ENCODE measurements around the gene PTP4A1. TPM values are rescaled to one million over a fixed set of nuclear protein-coding genes. Genes with fewer than 3 reads are reported as not detected.
"Not testable (repeated sequence)": the region's sequence is repeated elsewhere in the genome, so short reads cannot be mapped to it uniquely, and the experiment has no call there.

Gene PTP4A1
- polyA plus RNA-seq, 3 donors = 49.2 to 55.3 (median 50.2) TPM

GRCh38 chr6:63579937-63580703 lies 7.8 kb downstream of the PTP4A1 start:
- no peak for DNase-seq

GRCh38 chr6:63580704-63580961 lies 8.4 kb downstream of the PTP4A1 start:
- DNase-seq = no peak

- DNase-seq = no peak
Measured at GRCh38 chr6:63581355-63582013, 9.2 kb downstream of the PTP4A1 start.

- no peak for DNase-seq
Measured at GRCh38 chr6:63582579-63583231, 10.4 kb downstream of the PTP4A1 start.

- DNase-seq = no peak
Measured at GRCh38 chr6:63584125-63584514, 11.8 kb downstream of the PTP4A1 start.

- DNase-seq = no peak
Measured at GRCh38 chr6:63584566-63584965, 12.3 kb downstream of the PTP4A1 start.

GRCh38 chr6:63585652-63586051 lies 13.4 kb downstream of the PTP4A1 start:
- not testable (repeated sequence) for DNase-seq

GRCh38 chr6:63589952-63590411 lies 17.7 kb downstream of the PTP4A1 start:
- DNase-seq = no peak

- no peak for DNase-seq
Measured at GRCh38 chr6:63592886-63593285, 20.6 kb downstream of the PTP4A1 start.

GRCh38 chr6:63597141-63598048 lies 25.1 kb downstream of the PTP4A1 start:
- no peak for DNase-seq

GRCh38 chr6:63598049-63599036 lies 26.1 kb downstream of the PTP4A1 start:
- DNase-seq = peak; percentile 71

GRCh38 chr6:63599243-63599642 lies 27.0 kb downstream of the PTP4A1 start:
- no peak for DNase-seq

GRCh38 chr6:63600136-63600535 lies 27.9 kb downstream of the PTP4A1 start:
- DNase-seq = no peak

GRCh38 chr6:63609231-63609630 lies 37.0 kb downstream of the PTP4A1 start:
- DNase-seq = no peak

GRCh38 chr6:63610944-63611343 lies 38.7 kb downstream of the PTP4A1 start:
- DNase-seq = no peak

- DNase-seq = no peak
Measured at GRCh38 chr6:63611560-63611959, 39.3 kb downstream of the PTP4A1 start.

GRCh38 chr6:63615590-63615989 lies 43.3 kb downstream of the PTP4A1 start:
- DNase-seq = no peak

Measured in renal pelvis (tissue), 4 donors.